GM19351 (cell line): Measurements from ENCODE around the gene OR6Y1.

Experiments used
- ATAC-seq: cut with Tn5 transposase; IDR thresholded peaks from one replicate; pipeline ENCODE4 v1.9.1; 2021; ENCODE audit warnings: mild to moderate bottlenecking, moderate library complexity; ENCODE audit not compliant: unreplicated experiment

The OR6Y1 gene

DNA sequence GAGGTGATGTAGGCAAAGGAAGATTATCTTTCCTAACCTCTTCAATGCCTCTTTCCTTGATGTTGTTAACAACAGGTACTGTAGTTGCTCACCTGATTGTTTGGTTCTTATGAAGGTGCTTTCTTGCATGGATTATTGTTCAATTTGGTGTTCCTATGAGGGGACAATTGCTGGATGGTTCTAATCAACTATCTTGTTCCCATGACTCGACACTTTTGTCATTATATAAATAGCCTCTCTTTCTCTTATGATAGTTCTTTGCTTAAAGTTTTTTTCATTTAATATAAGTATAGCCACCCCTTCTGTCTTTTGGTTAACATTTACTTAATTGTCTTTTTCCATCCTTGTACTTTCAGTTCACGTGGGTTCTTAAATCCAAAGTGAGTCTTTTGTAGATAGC lies 46.7 kb downstream of the OR6Y1 start:
- ATAC-seq = no peak

- no peak for ATAC-seq
Measured at GRCh38 chr1:158506369-158506987, 47.7 kb downstream of the OR6Y1 start.

DNA sequence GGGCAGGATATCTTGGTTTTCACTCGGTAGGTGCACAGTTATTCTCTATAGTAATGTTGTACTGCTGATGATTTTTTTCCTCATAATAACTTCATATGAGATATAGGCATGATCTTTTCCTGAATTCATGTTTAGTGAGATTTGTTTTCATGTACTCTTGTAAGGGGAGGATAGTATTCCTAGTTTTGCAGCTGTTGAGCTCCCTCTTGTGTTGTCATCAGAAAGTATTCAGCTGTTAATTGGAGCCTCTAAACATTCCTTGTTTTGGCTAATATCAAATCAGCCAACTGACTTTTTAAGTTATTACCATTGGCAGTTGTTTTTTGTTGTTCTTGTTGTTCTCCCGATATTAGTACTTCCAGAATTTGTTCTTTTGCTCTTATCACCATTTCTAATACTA lies 57.8 kb downstream of the OR6Y1 start:
- no peak for ATAC-seq

DNA sequence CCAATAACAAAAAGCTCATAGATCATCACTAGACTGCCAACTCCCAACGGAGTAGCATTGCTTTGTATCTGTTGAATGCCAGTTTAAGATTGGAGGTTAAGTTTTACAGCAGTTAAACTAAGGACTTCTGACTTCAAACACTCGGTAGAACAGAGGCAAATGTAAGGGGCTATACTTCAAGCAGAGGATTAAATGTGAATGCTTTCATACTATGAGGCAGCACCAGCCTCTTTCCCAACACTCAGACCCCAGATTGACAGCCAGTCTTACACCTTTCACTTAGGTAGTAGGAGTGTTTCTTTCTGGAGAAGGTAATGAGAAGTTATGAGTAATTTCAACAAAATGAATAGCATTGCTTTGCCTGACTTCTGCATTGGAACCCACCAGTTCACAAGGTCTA lies 59.4 kb downstream of the OR6Y1 start:
- no peak for ATAC-seq
